ENCODE measurements around the gene CGB1.

DNA sequence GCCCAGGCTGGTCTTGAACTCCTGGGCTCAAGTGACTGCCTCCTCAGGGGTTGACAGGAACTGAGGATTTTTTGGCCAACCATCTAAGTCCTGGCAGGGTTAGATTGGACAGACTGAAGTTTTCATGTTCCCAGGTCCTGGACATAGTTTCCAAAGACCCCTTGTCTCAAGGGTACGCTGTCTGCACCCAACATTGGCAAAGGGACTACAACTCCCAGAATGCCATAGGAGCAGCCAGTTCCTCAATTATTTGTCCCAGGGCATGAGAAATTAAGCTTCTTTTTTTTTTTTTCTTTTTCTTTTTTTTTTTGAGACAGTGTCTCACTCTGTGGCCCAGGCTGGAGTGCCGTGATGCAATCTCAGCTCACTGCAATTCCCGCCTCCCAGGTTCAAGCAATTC lies 50.5 kb downstream of the CGB1 start:
- TF ChIP-seq, protein P1, sequence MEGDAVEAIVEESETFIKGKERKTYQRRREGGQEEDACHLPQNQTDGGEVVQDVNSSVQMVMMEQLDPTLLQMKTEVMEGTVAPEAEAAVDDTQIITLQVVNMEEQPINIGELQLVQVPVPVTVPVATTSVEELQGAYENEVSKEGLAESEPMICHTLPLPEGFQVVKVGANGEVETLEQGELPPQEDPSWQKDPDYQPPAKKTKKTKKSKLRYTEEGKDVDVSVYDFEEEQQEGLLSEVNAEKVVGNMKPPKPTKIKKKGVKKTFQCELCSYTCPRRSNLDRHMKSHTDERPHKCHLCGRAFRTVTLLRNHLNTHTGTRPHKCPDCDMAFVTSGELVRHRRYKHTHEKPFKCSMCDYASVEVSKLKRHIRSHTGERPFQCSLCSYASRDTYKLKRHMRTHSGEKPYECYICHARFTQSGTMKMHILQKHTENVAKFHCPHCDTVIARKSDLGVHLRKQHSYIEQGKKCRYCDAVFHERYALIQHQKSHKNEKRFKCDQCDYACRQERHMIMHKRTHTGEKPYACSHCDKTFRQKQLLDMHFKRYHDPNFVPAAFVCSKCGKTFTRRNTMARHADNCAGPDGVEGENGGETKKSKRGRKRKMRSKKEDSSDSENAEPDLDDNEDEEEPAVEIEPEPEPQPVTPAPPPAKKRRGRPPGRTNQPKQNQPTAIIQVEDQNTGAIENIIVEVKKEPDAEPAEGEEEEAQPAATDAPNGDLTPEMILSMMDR (IDR thresholded peaks at IDR 0.05; ENCODE audit: control extremely low read depth in 1 of 3, insufficient read depth in 1 of 3, low read depth in 1 of 3, low read length in 3 of 3) = no peak
- TF ChIP-seq ASH2L (IDR thresholded peaks at IDR 0.05; ENCODE audit: low read length) (no peak), RFX5 (IDR thresholded peaks at IDR 0.05; ENCODE audit: borderline replicate concordance, low read depth, low read length) (no peak), TAF1 (IDR thresholded peaks at IDR 0.05; ENCODE audit: low read depth, low read length) (no peak), JUN (IDR thresholded peaks at IDR 0.05; ENCODE audit: low read depth, low read length) (no peak)

Measured in H1 (cell line).